GM23338 (cell line): ENCODE data around the gene IQCM. TPM values are rescaled to one million over a fixed set of nuclear protein-coding genes. Genes with fewer than 3 reads are reported as not detected.

Experiments used
- ATAC-seq: fragments of 200-7000 bp; cut with Tn5 transposase; 3 replicates; pipeline ENCODE4 v1.9.1; 2020
- DNase-seq: peaks from one replicate; pipeline ENCODE4 v3.0.0-alpha.2; 2015; ENCODE audit warnings: low spot score
- H2AFZ ChIP-seq: fragments of 200-600 bp; sonication (generic); 2 replicates; pipeline ENCODE4 v1.8.0; 2016; ENCODE audit warnings: antibody characterized with exemption, mild to moderate bottlenecking, moderate library complexity
- H3F3A ChIP-seq: fragments of 200-600 bp; sonication (generic); replicated peaks from 2 replicates; pipeline ENCODE4 v1.8.0; 2017; ENCODE audit warnings: antibody characterized with exemption, mixed run types, low read depth
- H3K27ac ChIP-seq: fragments of 200-600 bp; sonication (generic); 2 replicates; pipeline ENCODE4 v1.6.1; 2016; ENCODE audit warnings: low read depth
- H3K27me3 ChIP-seq: fragments of 200-600 bp; sonication (generic); 2 replicates; pipeline ENCODE4 v1.8.0; 2016; ENCODE audit warnings: mild to moderate bottlenecking, mixed run types, moderate library complexity; ENCODE audit not compliant: insufficient read depth
- H3K36me3 ChIP-seq: fragments of 200-600 bp; sonication (generic); 2 replicates; pipeline ENCODE4 v1.8.0; 2016; ENCODE audit warnings: mild to moderate bottlenecking; ENCODE audit not compliant: insufficient read depth
- H3K4me1 ChIP-seq: fragments of 200-600 bp; sonication (generic); 2 replicates; pipeline ENCODE4 v1.8.0; 2016; ENCODE audit warnings: mild to moderate bottlenecking, moderate library complexity; ENCODE audit not compliant: insufficient read depth
- H3K4me2 ChIP-seq: fragments of 200-600 bp; sonication (generic); 2 replicates; pipeline ENCODE4 v1.7.1; 2017; ENCODE audit warnings: mixed run types
- H3K4me3 ChIP-seq: fragments of 200-600 bp; sonication (generic); 2 replicates; pipeline ENCODE4 v1.6.1; 2016; ENCODE audit warnings: mixed run types
- H3K79me2 ChIP-seq: fragments of 200-600 bp; sonication (generic); replicated peaks from 2 replicates; pipeline ENCODE4 v1.8.0; 2017; ENCODE audit warnings: mild to moderate bottlenecking; ENCODE audit not compliant: insufficient read depth
- H3K9me2 ChIP-seq: fragments of 200-600 bp; sonication (generic); 2 replicates; pipeline ENCODE4 v1.8.0; 2017; ENCODE audit not compliant: insufficient read depth
- H4K20me1 ChIP-seq: fragments of 200-600 bp; sonication (generic); replicated peaks from 2 replicates; pipeline ENCODE4 v1.8.0; 2017; ENCODE audit warnings: mild to moderate bottlenecking; ENCODE audit not compliant: insufficient read depth
- H3K27ac Mint-ChIP-seq: 2 replicates; pipeline ENCODE4 v1.8.0; 2020; ENCODE audit warnings: inconsistent platforms, mild to moderate bottlenecking, moderate library complexity, mixed read lengths
- H3K27me3 Mint-ChIP-seq: 3 replicates; pipeline ENCODE4 v1.8.0; 2022; ENCODE audit warnings: low read depth, mild to moderate bottlenecking, moderate library complexity, mixed read lengths, inconsistent platforms; ENCODE audit not compliant: insufficient read depth, poor library complexity
- H3K36me3 Mint-ChIP-seq: 3 replicates; pipeline ENCODE4 v1.8.0; 2021; ENCODE audit warnings: low read depth, mild to moderate bottlenecking, inconsistent platforms, moderate library complexity, mixed read lengths
- H3K4me1 Mint-ChIP-seq: 3 replicates; pipeline ENCODE4 v1.8.0; 2020; ENCODE audit warnings: mild to moderate bottlenecking, inconsistent platforms, mixed read lengths
- H3K4me3 Mint-ChIP-seq: 3 replicates; pipeline ENCODE4 v1.8.0; 2021; ENCODE audit warnings: moderate library complexity, mild to moderate bottlenecking, inconsistent platforms, mixed read lengths
- H3K9me3 Mint-ChIP-seq: 3 replicates; pipeline ENCODE4 v1.8.0; 2020; ENCODE audit warnings: moderate library complexity, mild to moderate bottlenecking, inconsistent platforms, mixed read lengths
- CREB1 ChIP-seq: fragments of 250-450 bp; sonication (Bioruptor Pico); IDR thresholded peaks from 2 replicates; pipeline ENCODE4 v1.5.0; 2020; ENCODE audit warnings: low read depth, mild to moderate bottlenecking, moderate library complexity
- EZH2 ChIP-seq: fragments of 200-600 bp; sonication (generic); IDR thresholded peaks from one replicate; pipeline ENCODE4 v1.8.0; 2017; ENCODE audit warnings: antibody characterized with exemption, mild to moderate bottlenecking, low read depth; ENCODE audit not compliant: unreplicated experiment
- EZH2phosphoT487 ChIP-seq: fragments of 200-600 bp; sonication (generic); IDR thresholded peaks from one replicate; pipeline ENCODE4 v1.8.1; 2018; ENCODE audit warnings: antibody characterized with exemption; ENCODE audit not compliant: unreplicated experiment
- JUNB ChIP-seq: IDR thresholded peaks from one replicate; pipeline ENCODE4 v1.6.1; 2016; ENCODE audit warnings: antibody characterized with exemption; ENCODE audit not compliant: unreplicated experiment
- NANOG ChIP-seq: IDR thresholded peaks from 2 replicates; pipeline ENCODE4 v1.6.1; 2016; ENCODE audit warnings: antibody characterized with exemption, borderline replicate concordance
- POLR2AphosphoS5 ChIP-seq: IDR thresholded peaks from 2 replicates; pipeline ENCODE4 v1.6.1; 2016; ENCODE audit warnings: antibody characterized with exemption, low read depth
- STAT1 ChIP-seq: IDR thresholded peaks from one replicate; pipeline ENCODE4 v1.6.1; 2016; ENCODE audit warnings: antibody characterized with exemption; ENCODE audit not compliant: unreplicated experiment
- ZNF114 ChIP-seq: fragments of 250-450 bp; sonication (Bioruptor Pico); IDR thresholded peaks from 2 replicates; pipeline ENCODE4 v1.5.0; 2020; ENCODE audit warnings: mild to moderate bottlenecking, moderate library complexity
- ZNF331 ChIP-seq: fragments of 250-450 bp; sonication (Bioruptor Pico); IDR thresholded peaks from 2 replicates; pipeline ENCODE4 v1.5.0; 2020; ENCODE audit warnings: low read depth, mild to moderate bottlenecking, moderate library complexity
- polyA plus RNA-seq: library from polyadenylated mRNA; unstranded; fragments of >200 nt; fragmentation: Nextera tagmentation; extraction: Ambion mirVana; gene quantifications from 2 replicates; pipeline ENCODE4 v1.2.1, GENCODE V29; 2016
- total RNA-seq: library from RNA; depleted of rRNA; stranded (reverse); fragments of >200 nt; shearing (Covaris generic); gene quantifications from 2 replicates; pipeline ENCODE4 v1.2.3, GENCODE V29; 2014
- TF ChIP-seq, protein P1 (sequence below), 2 experiments: fragments of 200-600 bp in 1 of 2; sonication (generic) in 1 of 2; conservative IDR thresholded peaks; 2 replicates each; pipeline versions ENCODE4 v1.5.1 to v1.6.1; 2016 to 2017; ENCODE audit warnings: antibody characterized with exemption in 2 of 2, low read depth in 2 of 2, mild to moderate bottlenecking in 2 of 2, moderate library complexity in 1 of 2
- TF ChIP-seq, protein P2 (sequence below): IDR thresholded peaks from 2 replicates; pipeline ENCODE4 v1.6.1; 2016; ENCODE audit warnings: antibody characterized with exemption
- TF ChIP-seq, protein P3 (sequence below): fragments of 250-450 bp; sonication (Bioruptor Pico); IDR thresholded peaks from 2 replicates; pipeline ENCODE4 v1.5.0; 2020; ENCODE audit warnings: mild to moderate bottlenecking, moderate library complexity
- TF ChIP-seq, protein P4 (sequence below): IDR thresholded peaks from one replicate; pipeline ENCODE4 v1.6.1; 2018; ENCODE audit warnings: antibody characterized with exemption; ENCODE audit not compliant: unreplicated experiment

IQCM gene
- total and polyA plus RNA-seq, 2 experiments from 2014 or later, result not detected

DNA sequence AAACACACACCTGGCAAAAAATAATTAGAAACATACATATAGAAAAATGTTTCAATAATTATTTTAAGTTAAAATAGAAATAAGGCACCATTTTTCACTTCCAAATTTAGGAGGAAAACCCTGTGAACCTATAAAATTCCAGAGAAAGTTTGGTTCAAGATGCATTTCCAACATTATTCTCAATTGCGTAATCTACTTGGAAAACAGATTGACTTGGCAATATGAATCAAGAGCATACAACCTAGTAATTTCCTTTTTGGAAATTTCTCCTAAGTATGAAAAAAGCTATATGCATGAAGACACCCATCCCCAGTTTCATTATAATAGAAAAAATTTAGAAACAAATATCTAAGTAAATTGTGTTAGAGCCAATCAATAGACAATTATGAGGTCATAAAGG is 242.9 kb downstream of the IQCM start:
- Histone ChIP-seq H3F3A (no peaks in the 10 kb centered on the region), H3K27me3 (no peaks in the 10 kb centered on the region), H3K4me1 (no peaks in the 10 kb centered on the region), H3K27ac (no peak overlapping the region), H3K9me2 (no peaks in the 10 kb centered on the region), H3K79me2 (no peaks in the 10 kb centered on the region), H3K4me2 (no peak overlapping the region), H2AFZ (no peak overlapping the region), H3K4me3 (no peak overlapping the region), H4K20me1 (no peaks in the 10 kb centered on the region), H3K36me3 (no peaks in the 10 kb centered on the region)
- DNase-seq, result no peak
- Mint-ChIP-seq H3K27me3 (no peaks in the 10 kb centered on the region), H3K4me3 (no peak overlapping the region), H3K27ac (no peak overlapping the region), H3K4me1 (no peaks in the 10 kb centered on the region), H3K9me3 (no peaks in the 10 kb centered on the region), H3K36me3 (no peaks in the 10 kb centered on the region)
- ATAC-seq, result no peak
- TF ChIP-seq, protein P1, sequence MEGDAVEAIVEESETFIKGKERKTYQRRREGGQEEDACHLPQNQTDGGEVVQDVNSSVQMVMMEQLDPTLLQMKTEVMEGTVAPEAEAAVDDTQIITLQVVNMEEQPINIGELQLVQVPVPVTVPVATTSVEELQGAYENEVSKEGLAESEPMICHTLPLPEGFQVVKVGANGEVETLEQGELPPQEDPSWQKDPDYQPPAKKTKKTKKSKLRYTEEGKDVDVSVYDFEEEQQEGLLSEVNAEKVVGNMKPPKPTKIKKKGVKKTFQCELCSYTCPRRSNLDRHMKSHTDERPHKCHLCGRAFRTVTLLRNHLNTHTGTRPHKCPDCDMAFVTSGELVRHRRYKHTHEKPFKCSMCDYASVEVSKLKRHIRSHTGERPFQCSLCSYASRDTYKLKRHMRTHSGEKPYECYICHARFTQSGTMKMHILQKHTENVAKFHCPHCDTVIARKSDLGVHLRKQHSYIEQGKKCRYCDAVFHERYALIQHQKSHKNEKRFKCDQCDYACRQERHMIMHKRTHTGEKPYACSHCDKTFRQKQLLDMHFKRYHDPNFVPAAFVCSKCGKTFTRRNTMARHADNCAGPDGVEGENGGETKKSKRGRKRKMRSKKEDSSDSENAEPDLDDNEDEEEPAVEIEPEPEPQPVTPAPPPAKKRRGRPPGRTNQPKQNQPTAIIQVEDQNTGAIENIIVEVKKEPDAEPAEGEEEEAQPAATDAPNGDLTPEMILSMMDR (conservative IDR thresholded peaks at IDR 0.05; ENCODE audit: low read depth in 2 of 2), result no peak
- TF ChIP-seq NANOG, result no peak
- TF ChIP-seq CREB1 (CRISPR knock-in tag), result no peak
- no peak for TF ChIP-seq ZNF114 (CRISPR knock-in tag)
- TF ChIP-seq, protein P2, sequence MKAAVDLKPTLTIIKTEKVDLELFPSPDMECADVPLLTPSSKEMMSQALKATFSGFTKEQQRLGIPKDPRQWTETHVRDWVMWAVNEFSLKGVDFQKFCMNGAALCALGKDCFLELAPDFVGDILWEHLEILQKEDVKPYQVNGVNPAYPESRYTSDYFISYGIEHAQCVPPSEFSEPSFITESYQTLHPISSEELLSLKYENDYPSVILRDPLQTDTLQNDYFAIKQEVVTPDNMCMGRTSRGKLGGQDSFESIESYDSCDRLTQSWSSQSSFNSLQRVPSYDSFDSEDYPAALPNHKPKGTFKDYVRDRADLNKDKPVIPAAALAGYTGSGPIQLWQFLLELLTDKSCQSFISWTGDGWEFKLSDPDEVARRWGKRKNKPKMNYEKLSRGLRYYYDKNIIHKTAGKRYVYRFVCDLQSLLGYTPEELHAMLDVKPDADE, result no peak
- TF ChIP-seq JUNB, result no peak
- TF ChIP-seq, protein P3, sequence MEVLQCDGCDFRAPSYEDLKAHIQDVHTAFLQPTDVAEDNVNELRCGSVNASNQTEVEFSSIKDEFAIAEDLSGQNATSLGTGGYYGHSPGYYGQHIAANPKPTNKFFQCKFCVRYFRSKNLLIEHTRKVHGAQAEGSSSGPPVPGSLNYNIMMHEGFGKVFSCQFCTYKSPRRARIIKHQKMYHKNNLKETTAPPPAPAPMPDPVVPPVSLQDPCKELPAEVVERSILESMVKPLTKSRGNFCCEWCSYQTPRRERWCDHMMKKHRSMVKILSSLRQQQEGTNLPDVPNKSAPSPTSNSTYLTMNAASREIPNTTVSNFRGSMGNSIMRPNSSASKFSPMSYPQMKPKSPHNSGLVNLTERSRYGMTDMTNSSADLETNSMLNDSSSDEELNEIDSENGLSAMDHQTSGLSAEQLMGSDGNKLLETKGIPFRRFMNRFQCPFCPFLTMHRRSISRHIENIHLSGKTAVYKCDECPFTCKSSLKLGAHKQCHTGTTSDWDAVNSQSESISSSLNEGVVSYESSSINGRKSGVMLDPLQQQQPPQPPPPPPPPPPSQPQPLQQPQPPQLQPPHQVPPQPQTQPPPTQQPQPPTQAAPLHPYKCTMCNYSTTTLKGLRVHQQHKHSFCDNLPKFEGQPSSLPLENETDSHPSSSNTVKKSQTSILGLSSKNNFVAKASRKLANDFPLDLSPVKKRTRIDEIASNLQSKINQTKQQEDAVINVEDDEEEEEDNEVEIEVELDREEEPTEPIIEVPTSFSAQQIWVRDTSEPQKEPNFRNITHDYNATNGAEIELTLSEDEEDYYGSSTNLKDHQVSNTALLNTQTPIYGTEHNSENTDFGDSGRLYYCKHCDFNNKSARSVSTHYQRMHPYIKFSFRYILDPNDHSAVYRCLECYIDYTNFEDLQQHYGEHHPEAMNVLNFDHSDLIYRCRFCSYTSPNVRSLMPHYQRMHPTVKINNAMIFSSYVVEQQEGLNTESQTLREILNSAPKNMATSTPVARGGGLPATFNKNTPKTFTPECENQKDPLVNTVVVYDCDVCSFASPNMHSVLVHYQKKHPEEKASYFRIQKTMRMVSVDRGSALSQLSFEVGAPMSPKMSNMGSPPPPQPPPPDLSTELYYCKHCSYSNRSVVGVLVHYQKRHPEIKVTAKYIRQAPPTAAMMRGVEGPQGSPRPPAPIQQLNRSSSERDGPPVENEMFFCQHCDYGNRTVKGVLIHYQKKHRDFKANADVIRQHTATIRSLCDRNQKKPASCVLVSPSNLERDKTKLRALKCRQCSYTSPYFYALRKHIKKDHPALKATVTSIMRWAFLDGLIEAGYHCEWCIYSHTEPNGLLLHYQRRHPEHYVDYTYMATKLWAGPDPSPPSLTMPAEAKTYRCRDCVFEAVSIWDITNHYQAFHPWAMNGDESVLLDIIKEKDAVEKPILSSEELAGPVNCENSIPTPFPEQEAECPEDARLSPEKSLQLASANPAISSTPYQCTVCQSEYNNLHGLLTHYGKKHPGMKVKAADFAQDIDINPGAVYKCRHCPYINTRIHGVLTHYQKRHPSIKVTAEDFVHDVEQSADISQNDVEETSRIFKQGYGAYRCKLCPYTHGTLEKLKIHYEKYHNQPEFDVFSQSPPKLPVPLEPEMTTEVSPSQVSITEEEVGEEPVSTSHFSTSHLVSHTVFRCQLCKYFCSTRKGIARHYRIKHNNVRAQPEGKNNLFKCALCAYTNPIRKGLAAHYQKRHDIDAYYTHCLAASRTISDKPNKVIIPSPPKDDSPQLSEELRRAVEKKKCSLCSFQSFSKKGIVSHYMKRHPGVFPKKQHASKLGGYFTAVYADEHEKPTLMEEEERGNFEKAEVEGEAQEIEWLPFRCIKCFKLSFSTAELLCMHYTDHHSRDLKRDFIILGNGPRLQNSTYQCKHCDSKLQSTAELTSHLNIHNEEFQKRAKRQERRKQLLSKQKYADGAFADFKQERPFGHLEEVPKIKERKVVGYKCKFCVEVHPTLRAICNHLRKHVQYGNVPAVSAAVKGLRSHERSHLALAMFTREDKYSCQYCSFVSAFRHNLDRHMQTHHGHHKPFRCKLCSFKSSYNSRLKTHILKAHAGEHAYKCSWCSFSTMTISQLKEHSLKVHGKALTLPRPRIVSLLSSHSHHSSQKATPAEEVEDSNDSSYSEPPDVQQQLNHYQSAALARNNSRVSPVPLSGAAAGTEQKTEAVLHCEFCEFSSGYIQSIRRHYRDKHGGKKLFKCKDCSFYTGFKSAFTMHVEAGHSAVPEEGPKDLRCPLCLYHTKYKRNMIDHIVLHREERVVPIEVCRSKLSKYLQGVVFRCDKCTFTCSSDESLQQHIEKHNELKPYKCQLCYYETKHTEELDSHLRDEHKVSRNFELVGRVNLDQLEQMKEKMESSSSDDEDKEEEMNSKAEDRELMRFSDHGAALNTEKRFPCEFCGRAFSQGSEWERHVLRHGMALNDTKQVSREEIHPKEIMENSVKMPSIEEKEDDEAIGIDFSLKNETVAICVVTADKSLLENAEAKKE (CRISPR knock-in tag), result no peak
- no peak for TF ChIP-seq EZH2phosphoT487
- TF ChIP-seq, protein P4, sequence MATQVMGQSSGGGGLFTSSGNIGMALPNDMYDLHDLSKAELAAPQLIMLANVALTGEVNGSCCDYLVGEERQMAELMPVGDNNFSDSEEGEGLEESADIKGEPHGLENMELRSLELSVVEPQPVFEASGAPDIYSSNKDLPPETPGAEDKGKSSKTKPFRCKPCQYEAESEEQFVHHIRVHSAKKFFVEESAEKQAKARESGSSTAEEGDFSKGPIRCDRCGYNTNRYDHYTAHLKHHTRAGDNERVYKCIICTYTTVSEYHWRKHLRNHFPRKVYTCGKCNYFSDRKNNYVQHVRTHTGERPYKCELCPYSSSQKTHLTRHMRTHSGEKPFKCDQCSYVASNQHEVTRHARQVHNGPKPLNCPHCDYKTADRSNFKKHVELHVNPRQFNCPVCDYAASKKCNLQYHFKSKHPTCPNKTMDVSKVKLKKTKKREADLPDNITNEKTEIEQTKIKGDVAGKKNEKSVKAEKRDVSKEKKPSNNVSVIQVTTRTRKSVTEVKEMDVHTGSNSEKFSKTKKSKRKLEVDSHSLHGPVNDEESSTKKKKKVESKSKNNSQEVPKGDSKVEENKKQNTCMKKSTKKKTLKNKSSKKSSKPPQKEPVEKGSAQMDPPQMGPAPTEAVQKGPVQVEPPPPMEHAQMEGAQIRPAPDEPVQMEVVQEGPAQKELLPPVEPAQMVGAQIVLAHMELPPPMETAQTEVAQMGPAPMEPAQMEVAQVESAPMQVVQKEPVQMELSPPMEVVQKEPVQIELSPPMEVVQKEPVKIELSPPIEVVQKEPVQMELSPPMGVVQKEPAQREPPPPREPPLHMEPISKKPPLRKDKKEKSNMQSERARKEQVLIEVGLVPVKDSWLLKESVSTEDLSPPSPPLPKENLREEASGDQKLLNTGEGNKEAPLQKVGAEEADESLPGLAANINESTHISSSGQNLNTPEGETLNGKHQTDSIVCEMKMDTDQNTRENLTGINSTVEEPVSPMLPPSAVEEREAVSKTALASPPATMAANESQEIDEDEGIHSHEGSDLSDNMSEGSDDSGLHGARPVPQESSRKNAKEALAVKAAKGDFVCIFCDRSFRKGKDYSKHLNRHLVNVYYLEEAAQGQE, result no peak
- TF ChIP-seq EZH2, result no peak
- no peak for TF ChIP-seq POLR2AphosphoS5
- no peak for TF ChIP-seq ZNF331 (CRISPR knock-in tag)
- no peak for TF ChIP-seq STAT1
